WTC11 (cell line): Measurements from ENCODE around the gene MXRA8. TPM values are rescaled to one million over a fixed set of nuclear protein-coding genes. Genes with fewer than 3 reads are reported as not detected.

Experiments used
- ATAC-seq: fragments of 200-7000 bp; cut with Tn5 transposase; 2 replicates; pipeline ENCODE4 v1.10.0; 2021; ENCODE audit warnings: mild to moderate bottlenecking, moderate library complexity
- CTCF ChIA-PET: fragments of 300-600 bp; sonication (Branson Sonifier 250); formaldehyde crosslinking; loops from one replicate; lab custom pipeline; 2021; ENCODE audit warnings: antibody characterized with exemption; lab: Charles Lee
- POLR2A ChIA-PET: fragments of 350-600 bp; sonication (Branson Sonifier 250); formaldehyde crosslinking; loops from one replicate; lab custom pipeline; 2021; ENCODE audit warnings: antibody characterized with exemption; lab: Charles Lee
- DNase-seq: peaks from one replicate; pipeline ENCODE4 v3.0.0; 2021; ENCODE audit warnings: low spot score
- H3K27ac Mint-ChIP-seq: 2 replicates; pipeline ENCODE4 v1.8.0; 2021; ENCODE audit warnings: mixed read lengths
- H3K27me3 Mint-ChIP-seq: 2 replicates; pipeline ENCODE4 v1.8.0; 2021; ENCODE audit warnings: low read depth, mild to moderate bottlenecking, moderate library complexity, mixed read lengths
- H3K36me3 Mint-ChIP-seq: 2 replicates; pipeline ENCODE4 v1.8.0; 2021; ENCODE audit warnings: mixed read lengths
- H3K4me1 Mint-ChIP-seq: 2 replicates; pipeline ENCODE4 v1.8.0; 2022; ENCODE audit warnings: mixed read lengths
- H3K4me3 Mint-ChIP-seq: 2 replicates; pipeline ENCODE4 v1.8.0; 2021; ENCODE audit warnings: mild to moderate bottlenecking, moderate library complexity, mixed read lengths
- H3K9me3 Mint-ChIP-seq: 2 replicates; pipeline ENCODE4 v1.8.0; 2021; ENCODE audit warnings: mixed read lengths
- ATF2 ChIP-seq: sonication (generic); formaldehyde crosslinking; IDR thresholded peaks from 2 replicates; pipeline ENCODE4 v1.8.1; 2022; ENCODE audit warnings: low read depth, missing genetic modification reagents, borderline replicate concordance
- CBFB ChIP-seq: sonication (generic); formaldehyde crosslinking; IDR thresholded peaks from 2 replicates; pipeline ENCODE4 v1.8.1; 2022; ENCODE audit warnings: mild to moderate bottlenecking, low read depth, missing genetic modification reagents
- EMX1 ChIP-seq: fragments of 250-450 bp; sonication (Bioruptor Pico); IDR thresholded peaks from 2 replicates; pipeline ENCODE4 v1.8.0; 2021; ENCODE audit warnings: mild to moderate bottlenecking
- FOXK1 ChIP-seq: sonication (generic); formaldehyde crosslinking; IDR thresholded peaks from 2 replicates; pipeline ENCODE4 v1.8.0; 2022; ENCODE audit warnings: mild to moderate bottlenecking, moderate library complexity, missing genetic modification reagents
- GABPB1 ChIP-seq: sonication (generic); formaldehyde crosslinking; IDR thresholded peaks from 2 replicates; pipeline ENCODE4 v1.8.1; 2023; ENCODE audit warnings: mild to moderate bottlenecking, missing genetic modification reagents
- MAX ChIP-seq: sonication (generic); formaldehyde crosslinking; IDR thresholded peaks from 2 replicates; pipeline ENCODE4 v1.8.0; 2022; ENCODE audit warnings: mild to moderate bottlenecking, missing genetic modification reagents
- MXD4 ChIP-seq: fragments of 250-450 bp; sonication (Bioruptor Pico); IDR thresholded peaks from 2 replicates; pipeline ENCODE4 v1.8.0; 2021; ENCODE audit warnings: mild to moderate bottlenecking, moderate library complexity, borderline replicate concordance
- NFE2L1 ChIP-seq: sonication (generic); formaldehyde crosslinking; IDR thresholded peaks from 2 replicates; pipeline ENCODE4 v1.8.1; 2023; ENCODE audit warnings: missing genetic modification reagents
- NFYB ChIP-seq: sonication (generic); formaldehyde crosslinking; conservative IDR thresholded peaks from 2 replicates; pipeline ENCODE4 v1.8.0; 2022; ENCODE audit warnings: low read depth, missing genetic modification reagents
- NR2C2 ChIP-seq: sonication (generic); formaldehyde crosslinking; IDR thresholded peaks from 2 replicates; pipeline ENCODE4 v1.8.0; 2022; ENCODE audit warnings: mild to moderate bottlenecking, missing genetic modification reagents
- OVOL2 ChIP-seq: fragments of 250-450 bp; sonication (Bioruptor Pico); IDR thresholded peaks from 2 replicates; pipeline ENCODE4 v1.9.0; 2021; ENCODE audit warnings: mild to moderate bottlenecking, borderline replicate concordance
- RELA ChIP-seq: sonication (generic); formaldehyde crosslinking; IDR thresholded peaks from 2 replicates; pipeline ENCODE4 v1.8.1; 2022; ENCODE audit warnings: missing genetic modification reagents, mild to moderate bottlenecking, borderline replicate concordance
- SMAD3 ChIP-seq: sonication (generic); formaldehyde crosslinking; IDR thresholded peaks from 2 replicates; pipeline ENCODE4 v1.8.0; 2022; ENCODE audit warnings: missing genetic modification reagents, mild to moderate bottlenecking, borderline replicate concordance
- ZBTB43 ChIP-seq: sonication (generic); formaldehyde crosslinking; IDR thresholded peaks from 2 replicates; pipeline ENCODE4 v1.8.1; 2023; ENCODE audit warnings: mild to moderate bottlenecking, missing genetic modification reagents
- ZNF121 ChIP-seq: sonication (generic); formaldehyde crosslinking; IDR thresholded peaks from 2 replicates; pipeline ENCODE4 v1.8.0; 2023; ENCODE audit warnings: missing genetic modification reagents
- ZNF232 ChIP-seq: sonication (generic); formaldehyde crosslinking; IDR thresholded peaks from 2 replicates; pipeline ENCODE4 v1.8.0; 2022; ENCODE audit warnings: mild to moderate bottlenecking, missing genetic modification reagents
- ZNF263 ChIP-seq: sonication (generic); formaldehyde crosslinking; IDR thresholded peaks from 2 replicates; pipeline ENCODE4 v1.8.1; 2022; ENCODE audit warnings: low read depth, mild to moderate bottlenecking, moderate library complexity, missing genetic modification reagents
- total RNA-seq: library from RNA; stranded (reverse); gene quantifications from 3 replicates; pipeline ENCODE4 v1.2.3, GENCODE V29; 2021
- TF ChIP-seq, protein P1 (sequence below): sonication (generic); formaldehyde crosslinking; IDR thresholded peaks from 2 replicates; pipeline ENCODE4 v1.8.1; 2022; ENCODE audit warnings: low read depth, mild to moderate bottlenecking, moderate library complexity, missing genetic modification reagents, borderline replicate concordance
- TF ChIP-seq, protein P2 (sequence below): sonication (generic); formaldehyde crosslinking; IDR thresholded peaks from 2 replicates; pipeline ENCODE4 v1.8.0; 2022; ENCODE audit warnings: mild to moderate bottlenecking, missing genetic modification reagents
- TF ChIP-seq, protein P3 (sequence below): sonication (generic); formaldehyde crosslinking; IDR thresholded peaks from 2 replicates; pipeline ENCODE4 v1.8.1; 2022; ENCODE audit warnings: mild to moderate bottlenecking, missing genetic modification reagents, moderate library complexity, borderline replicate concordance

The MXRA8 gene
- total RNA-seq, 1 experiment from 2014 or later, result 6.7 TPM

DNA sequence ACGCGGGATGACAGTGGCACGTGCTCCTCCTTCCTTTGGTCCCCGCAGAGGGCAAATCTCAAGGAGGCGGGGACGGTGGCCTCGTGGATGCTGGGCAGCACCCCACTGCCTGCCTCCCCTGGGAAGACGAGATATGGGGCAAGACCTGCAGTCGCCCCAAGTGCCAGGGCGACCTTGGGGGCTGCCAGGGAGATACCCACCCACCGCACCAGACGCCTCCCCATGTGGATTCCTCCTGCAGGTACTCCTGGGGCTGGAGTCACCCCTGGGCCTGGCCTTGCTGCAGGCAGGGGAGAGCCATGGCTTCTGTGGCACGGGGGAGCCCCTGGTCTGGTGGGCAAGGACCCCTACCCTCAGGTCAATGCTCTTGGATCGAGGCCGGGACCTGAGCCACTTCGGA is 22.5 kb upstream of the MXRA8 start:
- no peaks in the 10 kb centered on the region for H3K27me3 Mint-ChIP-seq
- H3K36me3 Mint-ChIP-seq, result peaks cover 10% of the 10 kb centered on the region
- H3K9me3 Mint-ChIP-seq, result no peaks in the 10 kb centered on the region
- no peak overlapping the region for H3K27ac Mint-ChIP-seq
- ChIA-PET POLR2A (no interaction called here), CTCF (no interaction called here)
- no peaks in the 10 kb centered on the region for H3K4me1 Mint-ChIP-seq
- DNase-seq (no peak), ATAC-seq (no peak)
- TF ChIP-seq FOXK1 (no peak), RELA (CRISPR knock-in tag) (no peak), OVOL2 (CRISPR knock-in tag) (no peak), NFE2L1 (CRISPR knock-in tag) (no peak), ATF2 (CRISPR knock-in tag) (no peak), CBFB (no peak), EMX1 (no peak)
- TF ChIP-seq, protein P1, sequence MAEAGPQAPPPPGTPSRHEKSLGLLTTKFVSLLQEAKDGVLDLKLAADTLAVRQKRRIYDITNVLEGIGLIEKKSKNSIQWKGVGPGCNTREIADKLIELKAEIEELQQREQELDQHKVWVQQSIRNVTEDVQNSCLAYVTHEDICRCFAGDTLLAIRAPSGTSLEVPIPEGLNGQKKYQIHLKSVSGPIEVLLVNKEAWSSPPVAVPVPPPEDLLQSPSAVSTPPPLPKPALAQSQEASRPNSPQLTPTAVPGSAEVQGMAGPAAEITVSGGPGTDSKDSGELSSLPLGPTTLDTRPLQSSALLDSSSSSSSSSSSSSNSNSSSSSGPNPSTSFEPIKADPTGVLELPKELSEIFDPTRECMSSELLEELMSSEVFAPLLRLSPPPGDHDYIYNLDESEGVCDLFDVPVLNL, result no peak
- TF ChIP-seq, protein P2, sequence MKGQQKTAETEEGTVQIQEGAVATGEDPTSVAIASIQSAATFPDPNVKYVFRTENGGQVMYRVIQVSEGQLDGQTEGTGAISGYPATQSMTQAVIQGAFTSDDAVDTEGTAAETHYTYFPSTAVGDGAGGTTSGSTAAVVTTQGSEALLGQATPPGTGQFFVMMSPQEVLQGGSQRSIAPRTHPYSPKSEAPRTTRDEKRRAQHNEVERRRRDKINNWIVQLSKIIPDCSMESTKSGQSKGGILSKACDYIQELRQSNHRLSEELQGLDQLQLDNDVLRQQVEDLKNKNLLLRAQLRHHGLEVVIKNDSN, result no peak
- TF ChIP-seq, all 79 proteins: peak for 0
- H3K4me3 Mint-ChIP-seq, result no peak overlapping the region

DNA sequence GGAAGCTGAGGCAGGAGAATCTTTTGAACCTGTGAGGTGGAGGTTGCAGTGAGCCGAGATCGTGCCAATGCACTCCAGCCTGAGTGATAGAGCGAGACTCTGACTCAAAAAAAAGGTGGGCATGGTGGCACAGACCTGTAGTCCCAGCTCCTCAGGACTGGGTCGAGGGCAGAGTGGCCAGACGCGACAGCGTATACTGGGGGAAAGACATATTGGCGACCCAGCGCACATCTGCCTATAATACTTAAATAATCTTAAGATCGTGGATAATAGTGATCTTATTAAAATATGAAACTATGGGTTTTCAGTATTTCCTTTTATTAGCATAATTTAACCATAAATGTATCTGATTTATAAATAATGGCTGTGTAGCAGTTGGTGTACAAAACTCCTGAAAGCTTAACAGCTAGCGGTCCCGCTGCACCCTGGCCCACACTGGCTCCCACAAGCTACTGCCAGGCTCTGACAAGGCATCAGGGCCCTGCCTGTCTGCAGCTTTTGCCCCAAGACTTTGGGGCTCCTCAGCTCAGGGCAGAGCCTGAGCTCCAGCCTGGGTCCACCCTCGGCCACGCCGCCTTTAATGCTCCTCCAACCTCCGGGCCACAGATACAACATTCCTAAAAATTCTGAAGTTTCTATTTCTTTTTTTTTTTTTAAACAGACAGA is 19.3 kb upstream of the MXRA8 start:
- TF ChIP-seq NFYB (CRISPR knock-in tag), result no peak
- no peak for TF ChIP-seq ZNF232 (CRISPR knock-in tag)
- no peak for TF ChIP-seq MAX (CRISPR knock-in tag)
- TF ChIP-seq MXD4 (CRISPR knock-in tag), result no peak
- no peak for TF ChIP-seq GABPB1
- no peak for TF ChIP-seq SMAD3 (CRISPR knock-in tag)
- TF ChIP-seq ZNF121 (CRISPR knock-in tag), result no peak
- no peak for TF ChIP-seq ZBTB43
- TF ChIP-seq NR2C2, result no peak
- no peak for TF ChIP-seq ZNF263
- TF ChIP-seq, protein P3, sequence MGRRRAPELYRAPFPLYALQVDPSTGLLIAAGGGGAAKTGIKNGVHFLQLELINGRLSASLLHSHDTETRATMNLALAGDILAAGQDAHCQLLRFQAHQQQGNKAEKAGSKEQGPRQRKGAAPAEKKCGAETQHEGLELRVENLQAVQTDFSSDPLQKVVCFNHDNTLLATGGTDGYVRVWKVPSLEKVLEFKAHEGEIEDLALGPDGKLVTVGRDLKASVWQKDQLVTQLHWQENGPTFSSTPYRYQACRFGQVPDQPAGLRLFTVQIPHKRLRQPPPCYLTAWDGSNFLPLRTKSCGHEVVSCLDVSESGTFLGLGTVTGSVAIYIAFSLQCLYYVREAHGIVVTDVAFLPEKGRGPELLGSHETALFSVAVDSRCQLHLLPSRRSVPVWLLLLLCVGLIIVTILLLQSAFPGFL (CRISPR knock-in tag), result no peak
- H3K9me3 Mint-ChIP-seq, result no peaks in the 10 kb centered on the region
- ChIA-PET CTCF (no interaction called here), POLR2A (interaction anchor here (1.1 kb wide), 1 partner anchor 33 kb away, joined by 3 read pairs; no protein-coding TSS in a partner anchor)
- no peak overlapping the region for H3K27ac Mint-ChIP-seq
- H3K27me3 Mint-ChIP-seq, result no peaks in the 10 kb centered on the region
- peaks cover 8% of the 10 kb centered on the region; the same call in 1 of the 2 replicates for H3K36me3 Mint-ChIP-seq
- no peak overlapping the region for H3K4me3 Mint-ChIP-seq
- peaks cover 3% of the 10 kb centered on the region; the same call in 1 of the 2 replicates for H3K4me1 Mint-ChIP-seq
- ATAC-seq (no peak), DNase-seq (no peak)
